Ovary (tissue), 9 donors: ENCODE results near the gene MAG. TPM values are rescaled to one million over a fixed set of nuclear protein-coding genes. Genes with fewer than 3 reads are reported as not detected.

ENCODE experiments used
- DNase-seq, 5 donors: peaks; one replicate each; pipeline ENCODE4 v3.0.0-alpha.2; 2019 to 2020
- H3K27ac ChIP-seq, 2 donors: fragments of 200-600 bp; one replicate each; pipeline versions ENCODE4 v1.5.1 to v1.8.0; 2019 to 2022
- H3K27me3 ChIP-seq: fragments of 200-600 bp; one replicate; pipeline ENCODE4 v1.8.0; 2022
- H3K36me3 ChIP-seq: fragments of 200-600 bp; sonication (generic); one replicate; pipeline ENCODE4 v1.5.1; 2019
- H3K4me1 ChIP-seq: one replicate; pipeline ENCODE4 v1.8.1; 2013; ENCODE audit warnings: mild to moderate bottlenecking, moderate library complexity; ENCODE audit not compliant: insufficient read depth
- H3K4me3 ChIP-seq: fragments of 200-600 bp; sonication (generic); one replicate; pipeline ENCODE4 v1.5.1; 2017
- H3K9me3 ChIP-seq, 2 donors: fragments of 200-600 bp in 1 of 2; sonication (generic) in 1 of 2; one replicate each; pipeline versions ENCODE4 v1.5.1 to v1.8.1; 2013 to 2019; ENCODE audit warnings: mild to moderate bottlenecking in 1 of 2, moderate library complexity in 1 of 2
- EP300 ChIP-seq: sonication (generic); formaldehyde crosslinking; IDR thresholded peaks from one replicate; pipeline ENCODE4 v1.6.1; 2017; ENCODE audit warnings: antibody characterized with exemption
- POLR2A ChIP-seq: fragments of 450-650 bp; IDR thresholded peaks from one replicate; pipeline ENCODE4 v1.6.1; 2017; ENCODE audit warnings: antibody characterized with exemption, mild to moderate bottlenecking, moderate library complexity
- WGBS, 3 donors: extraction: QIAGEN DNeasy Blood & Tissue Kit in 1 of 3; methylation state at CpG; one replicate each; pipeline versions ENCODE4 v1.1.5 to v1.1.7; 2013 to 2017; 5-methylcytosine and 5-hydroxymethylcytosine counted together
- intact Hi-C, 4 donors: fragments of 100-400 bp; cut with DNase I; formaldehyde crosslinking; loops; one replicate each; pipeline versions ENCODE4 v1.11.0 to v1.15.1; 2022 to 2023
- polyA plus RNA-seq, 2 donors: library from polyadenylated mRNA; stranded (reverse); fragments of 200-250 nt in 1 of 2; fragments of 350-450 nt in 1 of 2; fragmentation: Illumina TruSeq in 1 of 2; extraction: RNeasy Lipid Tissue Mini Kit (QIAGEN cat#74804) in 1 of 2; gene quantifications; one replicate each; pipeline ENCODE4 v1.2.3, GENCODE V29; 2013 to 2014
- total RNA-seq, 7 donors: library from RNA; depleted of rRNA in 2 of 7; stranded (reverse); fragments of >200 nt in 2 of 7; fragmentation: NEBNext Ultra II Directional in 3 of 7; extraction: Animal tissue kit (Norgen Biotek cat#: 25700) in 3 of 7; gene quantifications; one replicate each; pipeline versions ENCODE4 v1.1.0 to v1.2.4, GENCODE V29; 2016 to 2023
- TF ChIP-seq, protein P1 (sequence below), 3 donors: fragments of 450-650 bp in 2 of 3; fragments of 200-600 bp in 1 of 3; IDR thresholded peaks; one replicate each; pipeline versions ENCODE4 v1.5.1 to v1.8.0; 2016 to 2022; ENCODE audit warnings: antibody characterized with exemption in 3 of 3, mild to moderate bottlenecking in 1 of 3
- donor health status: DM: no; HTN: no; CAD: no; lungs with moderate emphysema.
- donor health status: DM: no; HTN: no; CAD: no.
- donor health status: Bipolar disorder and iron deficiency.
- donor health status: DM: yes; HTN: yes; CAD: no.
- donor health status: DM: no; HTN: no; CAD: no.
- donor health status: DM: yes; HTN: yes; CAD: no.

The MAG gene
- total and polyA plus RNA-seq, 9 donors, result 1.1 to 146 (median 94.2) TPM

DNA sequence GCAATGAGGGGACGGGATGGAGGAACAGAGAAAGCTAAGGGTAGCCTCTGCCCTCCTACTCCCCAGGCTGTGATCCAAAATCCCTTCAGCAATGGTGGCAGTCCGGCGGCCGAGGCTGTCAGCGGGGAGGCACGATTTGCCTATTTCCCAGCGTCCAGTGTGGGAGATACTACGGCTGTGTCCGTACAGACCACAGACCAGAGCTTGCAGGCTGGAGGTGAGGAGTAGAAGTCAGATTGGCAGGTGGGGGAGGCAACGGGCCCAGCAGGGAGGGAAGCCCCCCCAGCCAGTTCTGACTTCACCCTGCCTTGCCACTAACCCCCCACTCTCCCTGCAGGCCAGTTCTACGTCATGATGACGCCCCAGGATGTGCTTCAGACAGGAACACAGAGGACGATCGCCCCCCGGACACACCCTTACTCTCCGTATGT is 21.6 kb upstream of the MAG start:
- no peak overlapping the region for H3K4me3 ChIP-seq

DNA sequence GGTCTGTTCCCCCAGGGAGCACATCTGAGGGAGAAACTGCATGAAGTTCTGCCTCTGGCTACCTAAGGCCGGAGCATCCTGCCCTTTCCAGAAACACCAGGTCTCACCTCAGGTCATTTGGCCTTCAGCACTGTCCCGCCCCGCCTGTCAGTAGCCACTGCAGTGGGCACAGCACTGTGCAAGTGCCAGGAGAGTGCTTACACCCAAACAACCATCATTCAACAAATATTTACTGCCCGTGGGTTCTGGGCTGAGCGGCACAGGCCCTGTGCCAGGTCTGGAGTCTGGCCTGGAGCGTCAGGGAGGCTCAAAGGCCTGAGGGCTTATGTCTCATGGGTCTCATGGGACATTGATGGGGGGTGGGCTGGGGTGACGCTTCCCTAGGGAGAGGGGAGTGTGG is 20.4 kb upstream of the MAG start:
- H3K27ac ChIP-seq, result no peak overlapping the region
- no peaks in the 10 kb centered on the region for H3K27me3 ChIP-seq
- no peaks in the 10 kb centered on the region for H3K9me3 ChIP-seq
- intact Hi-C loops, result loop anchor here in 3 of 4 donors (2.0 to 10.0 kb wide), 7 partner anchors 36 to 221 kb away; partner anchors contain the start of genes FFAR1 (in 2 of the 3) and KRTDAP (in 1 of the 3)
- H3K36me3 ChIP-seq, result no peaks in the 10 kb centered on the region
- no peak for DNase-seq
- TF ChIP-seq POLR2A (no peak), EP300 (no peak)
- TF ChIP-seq, protein P1, sequence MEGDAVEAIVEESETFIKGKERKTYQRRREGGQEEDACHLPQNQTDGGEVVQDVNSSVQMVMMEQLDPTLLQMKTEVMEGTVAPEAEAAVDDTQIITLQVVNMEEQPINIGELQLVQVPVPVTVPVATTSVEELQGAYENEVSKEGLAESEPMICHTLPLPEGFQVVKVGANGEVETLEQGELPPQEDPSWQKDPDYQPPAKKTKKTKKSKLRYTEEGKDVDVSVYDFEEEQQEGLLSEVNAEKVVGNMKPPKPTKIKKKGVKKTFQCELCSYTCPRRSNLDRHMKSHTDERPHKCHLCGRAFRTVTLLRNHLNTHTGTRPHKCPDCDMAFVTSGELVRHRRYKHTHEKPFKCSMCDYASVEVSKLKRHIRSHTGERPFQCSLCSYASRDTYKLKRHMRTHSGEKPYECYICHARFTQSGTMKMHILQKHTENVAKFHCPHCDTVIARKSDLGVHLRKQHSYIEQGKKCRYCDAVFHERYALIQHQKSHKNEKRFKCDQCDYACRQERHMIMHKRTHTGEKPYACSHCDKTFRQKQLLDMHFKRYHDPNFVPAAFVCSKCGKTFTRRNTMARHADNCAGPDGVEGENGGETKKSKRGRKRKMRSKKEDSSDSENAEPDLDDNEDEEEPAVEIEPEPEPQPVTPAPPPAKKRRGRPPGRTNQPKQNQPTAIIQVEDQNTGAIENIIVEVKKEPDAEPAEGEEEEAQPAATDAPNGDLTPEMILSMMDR (IDR thresholded peaks at IDR 0.05), result no peak
- no peak overlapping the region for H3K4me3 ChIP-seq
- WGBS, 3 donors, result 79 to 80% (median 80%) methylated on average over 7 of the region's 7 CpGs
- H3K4me1 ChIP-seq, result peaks cover 5% of the 10 kb centered on the region

More for the DNA sequence above, 21.6 kb upstream of the MAG start:
- no peak for TF ChIP-seq EP300
- peaks cover 11% of the 10 kb centered on the region for H3K4me1 ChIP-seq
- 75 to 86% (median 77%) methylated on average over 16 of the region's 16 CpGs for WGBS, 3 donors
- no peaks in the 10 kb centered on the region for H3K27me3 ChIP-seq
- intact Hi-C loops, result loop anchor here in 3 of 4 donors (2.0 to 10.0 kb wide), 7 partner anchors 37 to 222 kb away; partner anchors contain the start of genes FFAR1 (in 2 of the 3) and KRTDAP (in 1 of the 3)
- H3K27ac ChIP-seq, result no peak overlapping the region
- H3K9me3 ChIP-seq, result no peaks in the 10 kb centered on the region
- H3K36me3 ChIP-seq, result no peaks in the 10 kb centered on the region
- no peak for DNase-seq

DNA sequence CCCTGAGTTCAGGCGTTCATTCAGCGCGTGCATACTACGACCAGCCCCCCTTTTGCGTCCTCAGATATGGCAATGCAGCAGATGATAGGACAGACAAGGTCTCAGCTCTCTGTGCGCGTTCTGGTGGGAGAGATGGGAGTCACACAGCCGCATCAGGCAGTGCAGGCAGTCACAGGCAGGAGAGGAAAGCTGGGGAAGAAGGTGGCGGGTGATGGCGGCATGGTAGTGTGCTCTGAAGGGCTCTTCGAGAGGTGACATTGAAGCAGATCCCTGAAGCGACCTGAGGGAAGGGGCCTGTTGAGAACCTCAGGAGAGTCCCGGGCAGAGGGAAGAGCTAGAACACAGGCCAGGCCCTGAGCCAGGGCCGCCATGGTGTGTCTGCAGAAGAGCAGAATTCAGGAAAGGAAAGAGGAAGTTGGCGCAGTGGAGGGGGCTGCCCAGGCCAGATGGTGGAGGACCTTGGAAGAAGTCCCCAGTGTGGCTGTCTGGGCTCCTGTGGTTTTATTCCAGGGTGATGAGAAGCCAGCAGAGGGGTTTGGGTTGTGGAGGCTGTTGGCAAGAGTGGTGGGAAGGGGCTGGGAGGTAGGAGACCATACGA is 19.7 kb upstream of the MAG start:
- intact Hi-C loops, result loop anchor here in 3 of 4 donors (5.0 to 10.0 kb wide), 6 partner anchors 35 to 220 kb away; partner anchors contain the start of genes FFAR1 (in 2 of the 3) and KRTDAP (in 1 of the 3)
- no peaks in the 10 kb centered on the region for H3K9me3 ChIP-seq
- DNase-seq, result no peak
- no peak overlapping the region for H3K4me3 ChIP-seq
- H3K36me3 ChIP-seq, result no peaks in the 10 kb centered on the region
- 83 to 88% (median 84%) methylated on average over 16 of the region's 16 CpGs for WGBS, 3 donors
- H3K27me3 ChIP-seq, result no peaks in the 10 kb centered on the region
- H3K27ac ChIP-seq, result no peak overlapping the region
- TF ChIP-seq POLR2A, result no peak
- TF ChIP-seq, protein P1 (IDR thresholded peaks at IDR 0.05), result no peak
- TF ChIP-seq EP300, result no peak
- H3K4me1 ChIP-seq, result peaks cover 1% of the 10 kb centered on the region

DNA sequence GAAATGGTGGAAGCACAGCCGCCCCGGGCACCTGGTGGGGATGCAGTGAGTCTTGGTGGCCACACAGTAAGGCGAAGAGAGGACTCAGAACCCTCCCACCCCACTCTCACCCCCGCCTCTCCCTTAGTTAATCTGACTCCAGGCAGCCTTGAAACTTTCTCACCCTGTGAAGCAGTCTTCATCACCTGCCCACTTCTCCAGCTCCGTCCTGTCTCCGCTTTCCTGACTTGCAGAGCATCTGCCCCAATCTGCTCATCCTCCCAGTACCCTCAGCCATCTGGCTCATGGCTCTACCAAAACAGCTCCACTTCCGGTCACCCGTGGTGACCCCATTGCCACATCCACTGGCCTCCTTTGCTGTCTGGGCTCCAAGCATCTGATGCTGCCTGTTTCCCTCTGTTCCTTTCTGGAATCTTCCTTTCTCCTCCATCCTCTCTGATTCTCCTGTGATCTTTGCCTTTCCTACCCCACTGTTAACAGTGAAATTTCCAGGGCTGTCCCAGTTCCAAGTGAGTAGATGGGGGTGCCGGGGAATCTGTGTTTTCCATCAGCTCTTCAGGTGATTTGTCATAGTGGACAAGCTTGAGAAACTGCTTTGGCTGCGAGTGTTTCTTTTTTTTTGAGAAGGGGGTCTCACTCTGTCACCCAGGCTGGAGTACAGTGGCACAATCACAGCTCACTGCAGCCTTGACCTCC is 18.9 kb upstream of the MAG start:
- Histone ChIP-seq H3K27me3 (no peaks in the 10 kb centered on the region), H3K9me3 (no peaks in the 10 kb centered on the region), H3K27ac (peak overlapping the region in 1 of 2 donors; percentile 31), H3K36me3 (no peaks in the 10 kb centered on the region), H3K4me3 (no peak overlapping the region), H3K4me1 (peaks cover 1% of the 10 kb centered on the region)
- DNase-seq, result peak in 2 of 5 donors; percentile 50 to 53
- TF ChIP-seq, protein P1 (IDR thresholded peaks at IDR 0.05), result no peak
- no peak for TF ChIP-seq EP300
- no peak for TF ChIP-seq POLR2A
- 63 to 76% (median 70%) methylated on average over 10 of the region's 10 CpGs for WGBS, 3 donors
- intact Hi-C loops, result loop anchor here in 3 of 4 donors (5.0 to 10.0 kb wide), 6 partner anchors 34 to 219 kb away; partner anchors contain the start of genes FFAR1 (in 2 of the 3) and KRTDAP (in 1 of the 3)
